Heart left ventricle (tissue), 16 donors: ENCODE data around the gene BIN1. TPM values are rescaled to one million over a fixed set of nuclear protein-coding genes. Genes with fewer than 3 reads are reported as not detected.
A peak's percentile ranks its signal among the peaks of the same experiment; 100 is the strongest.

ENCODE experiments used
- ATAC-seq, 4 donors: fragments of 200-7000 bp; cut with Tn5 transposase; one replicate each; pipeline ENCODE4 v1.9.1; 2020 to 2022; ENCODE audit warnings: moderate library complexity in 4 of 4, mild to moderate bottlenecking in 3 of 4, moderate number of reproducible peaks in 1 of 4
- DNase-seq, 5 donors: peaks; one replicate each; pipeline ENCODE4 v3.0.0-alpha.2; 2020
- H3K27ac ChIP-seq, 12 donors: fragments of 200-600 bp; sonication (generic) in 4 of 12; one replicate each; pipeline versions ENCODE4 v1.5.0 to v1.8.0; 2016 to 2022; ENCODE audit warnings: mild to moderate bottlenecking in 2 of 12
- H3K27me3 ChIP-seq, 9 donors: fragments of 200-600 bp; sonication (generic) in 2 of 9; one replicate each; pipeline versions ENCODE4 v1.5.1 to v1.8.0; 2016 to 2022; ENCODE audit warnings: mild to moderate bottlenecking in 3 of 9
- H3K36me3 ChIP-seq, 9 donors: fragments of 200-600 bp; sonication (generic) in 2 of 9; one replicate each; pipeline versions ENCODE4 v1.5.0 to v1.8.0; 2018 to 2022; ENCODE audit warnings: mild to moderate bottlenecking in 2 of 9
- H3K4me1 ChIP-seq, 12 donors: fragments of 200-600 bp; sonication (generic) in 4 of 12; one replicate each; pipeline versions ENCODE4 v1.5.0 to v1.8.0; 2016 to 2022; ENCODE audit warnings: mild to moderate bottlenecking in 3 of 12
- H3K4me3 ChIP-seq, 12 donors: fragments of 200-600 bp; sonication (generic) in 4 of 12; one replicate each; pipeline versions ENCODE4 v1.5.0 to v1.8.0; 2017 to 2022; ENCODE audit warnings: mild to moderate bottlenecking in 9 of 12, moderate library complexity in 4 of 12
- H3K9me3 ChIP-seq, 12 donors: fragments of 200-600 bp; sonication (generic) in 4 of 12; one replicate each; pipeline versions ENCODE4 v1.5.0 to v1.8.0; 2016 to 2022; ENCODE audit warnings: mild to moderate bottlenecking in 1 of 12
- CTCF ChIP-seq, 12 donors: fragments of 200-600 bp; sonication (generic) in 4 of 12; IDR thresholded peaks; one replicate each; pipeline versions ENCODE4 v1.5.0 to v1.8.0; 2018 to 2022; ENCODE audit warnings: antibody characterized with exemption in 12 of 12, mild to moderate bottlenecking in 5 of 12
- POLR2A ChIP-seq, 2 donors: fragments of 450-650 bp; IDR thresholded peaks; one replicate each; pipeline ENCODE4 v1.6.1; 2017; ENCODE audit warnings: antibody characterized with exemption in 2 of 2, mild to moderate bottlenecking in 2 of 2, moderate library complexity in 2 of 2
- WGBS, 4 donors: extraction: QIAGEN DNeasy Blood & Tissue Kit in 2 of 4; methylation state at CpG; one replicate each; pipeline versions ENCODE4 v1.1.5 to v1.1.7; 2013 to 2018; 5-methylcytosine and 5-hydroxymethylcytosine counted together
- intact Hi-C, 10 donors: fragments of 100-400 bp; cut with DNase I; formaldehyde crosslinking; loops; one replicate each; pipeline versions ENCODE4 v1.11.1 to v1.14.2; 2022
- polyA plus RNA-seq, 2 donors: library from polyadenylated mRNA; stranded (reverse); fragments of 200-250 nt; gene quantifications; one replicate each; pipeline ENCODE4 v1.2.3, GENCODE V29; 2013
- total RNA-seq, 9 donors: library from RNA; depleted of rRNA in 2 of 9; stranded (reverse); fragments of >200 nt in 2 of 9; fragmentation: NEBNext Ultra II Directional in 3 of 9; extraction: Animal tissue kit (Norgen Biotek cat#: 25700) in 3 of 9; gene quantifications; one replicate each; pipeline versions ENCODE4 v1.1.0 to v1.2.4, GENCODE V29; 2016 to 2023
- donor health status: ischemic (EF 13 %, LVEDD 7.1; RV severe dilation, severe dysfunction).
- donor health status: healthy with polysubstance abuse.
- donor health status: DM: no; HTN: yes; CAD: no.
- donor health status: DM: no; HTN: no; CAD: no.
- donor health status: ischemic (EF 25% LVEDD 6.9; RV normal size, moderate dysfunction).
- donor health status: ischemic (EF 25% LVEDD 5.7; RV mildly dilated, moderate dysfunction).
- donor health status: healthy.
- donor health status: DM: yes; HTN: yes; CAD: no.
- donor health status: ischemic (EF 35%, LVEDD 5.7; RV mildly dilated, moderate dysfunction).
- donor health status: nonischemic (EF 11% LVEDD 7.7; RV severe dilation, severe dysfunction).
- donor health status: DM: yes; HTN: yes; CAD: no.
- donor health status: PGD.
- donor health status: ischemic (EF 29% LVEDD 5.4; RV normal size, mild dysfunction).
- donor health status: nonischemic (EF 23%, LVEDD 6.1; RV moderate dilation, normal function).

The BIN1 gene
- total and polyA plus RNA-seq, 11 donors, result 4.3 to 22.2 (median 15.6) TPM

- Histone ChIP-seq H3K4me3 (no peak overlapping the region), H3K27me3 (peaks cover 0 to 1% (median 0%) of the 10 kb centered on the region in 9 donors), H3K27ac (no peak overlapping the region), H3K9me3 (peaks cover 0 to 13% (median 0%) of the 10 kb centered on the region in 12 donors), H3K4me1 (peaks cover 0 to 35% (median 17%) of the 10 kb centered on the region in 12 donors), H3K36me3 (no peaks in the 10 kb centered on the region)
- TF ChIP-seq CTCF (IDR thresholded peaks at IDR 0.05) (no peak), POLR2A (IDR thresholded peaks at IDR 0.05) (no peak)
- intact Hi-C loops, result loop anchor here in 1 of 10 donors (5.0 kb wide), 1 partner anchor 40 kb away; the partner anchor contains the start of gene BIN1
- DNase-seq, result no peak
- whole genome bisulfite sequencing, 4 donors, result 58 to 70% (median 64%) methylated on average over 10 of the region's 10 CpGs
- peak in 3 of 4 donors; percentile 38 to 57 (median 55) for ATAC-seq
These were observed 40.0 kb upstream of the BIN1 start for GRCh38 chr2:127146820-127147502.

DNA sequence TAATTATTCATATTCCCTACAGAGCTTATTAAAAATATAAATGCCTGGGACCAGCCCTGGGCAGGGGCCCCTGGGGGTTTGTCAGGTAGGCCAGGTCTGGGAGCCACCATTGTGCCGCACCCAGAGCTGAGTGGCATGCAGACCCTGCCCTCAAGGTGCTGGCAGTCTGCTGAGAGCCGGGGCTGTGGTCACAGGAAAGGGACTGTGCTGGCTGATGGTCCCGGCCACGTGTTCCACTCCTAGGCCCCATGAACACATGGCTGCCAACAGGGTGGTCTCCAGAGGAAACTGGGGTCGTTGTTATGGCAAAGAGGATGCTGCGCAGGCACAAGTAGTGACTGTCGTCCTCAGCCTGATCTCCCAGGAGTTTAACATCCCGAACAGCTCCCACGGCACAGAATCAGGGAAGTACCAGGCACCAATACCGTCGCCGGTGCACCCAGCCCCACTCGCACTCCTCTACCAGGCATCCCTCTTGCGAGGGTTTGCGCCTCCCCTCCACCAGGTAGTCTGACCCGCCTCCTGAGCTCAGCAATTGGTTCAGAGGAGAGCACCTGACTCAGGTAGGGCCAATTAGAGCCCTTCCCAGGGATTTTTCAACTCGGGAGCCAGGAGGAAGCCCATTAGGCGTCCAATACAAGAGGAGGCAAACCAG is 39.2 kb upstream of the BIN1 start:
- WGBS, 4 donors, result 88 to 97% (median 94%) methylated on average over 12 to 18 of the region's 18 CpGs
- Histone ChIP-seq H3K4me3 (no peak overlapping the region), H3K9me3 (peaks cover 0 to 11% (median 0%) of the 10 kb centered on the region in 12 donors), H3K4me1 (peaks cover 0 to 35% (median 17%) of the 10 kb centered on the region in 12 donors), H3K27me3 (peaks cover 0 to 7% (median 0%) of the 10 kb centered on the region in 9 donors), H3K36me3 (no peaks in the 10 kb centered on the region), H3K27ac (peak overlapping the region in 1 of 12 donors; percentile 14)
- no peak for DNase-seq
- intact Hi-C loops, result loop anchor here in 1 of 10 donors (5.0 kb wide), 1 partner anchor 39 kb away; the partner anchor contains the start of gene BIN1
- no peak for TF ChIP-seq CTCF (IDR thresholded peaks at IDR 0.05)
- no peak for TF ChIP-seq POLR2A (IDR thresholded peaks at IDR 0.05)
- no peak for ATAC-seq

GRCh38 chr2:127145280-127145895 is 38.4 kb upstream of the BIN1 start:
- TF ChIP-seq CTCF (IDR thresholded peaks at IDR 0.05), result no peak
- no peak for TF ChIP-seq POLR2A (IDR thresholded peaks at IDR 0.05)
- H3K36me3 ChIP-seq, result no peaks in the 10 kb centered on the region
- peaks cover 0 to 3% (median 0%) of the 10 kb centered on the region in 12 donors for H3K9me3 ChIP-seq
- DNase-seq (no peak), ATAC-seq (peak; percentile 9 to 48 (median 34))
- H3K4me3 ChIP-seq, result no peak overlapping the region
- H3K27me3 ChIP-seq, result peaks cover 0 to 15% (median 0%) of the 10 kb centered on the region in 9 donors
- WGBS, 4 donors, result 20 to 51% (median 28%) methylated on average over 1 of the region's 1 CpG
- intact Hi-C loops, result loop anchor here in 1 of 10 donors (5.0 kb wide), 1 partner anchor 38 kb away; the partner anchor contains the start of gene BIN1
- peak overlapping the region in 1 of 12 donors; percentile 14 for H3K27ac ChIP-seq
- H3K4me1 ChIP-seq, result peaks cover 0 to 35% (median 17%) of the 10 kb centered on the region in 12 donors
